Measurements from ENCODE around the gene ACAD10. TPM values are rescaled to one million over a fixed set of nuclear protein-coding genes. Genes with fewer than 3 reads are reported as not detected.

The ACAD10 gene
- total and polyA plus RNA-seq, 2 of the 13 experiments (the other 11 are each of a cell fraction or from before 2014, with no cell fraction given) = 15.2 to 16.3 TPM

GRCh38 chr12:111766608-111767361, 80.9 kb downstream of the ACAD10 start, which contains the start of gene ALDH2 (continued):
- TF ChIP-seq POLR2G (IDR thresholded peaks at IDR 0.05; ENCODE audit: low read depth, low read length) = peak; percentile 87
- TF ChIP-seq, protein P1, sequence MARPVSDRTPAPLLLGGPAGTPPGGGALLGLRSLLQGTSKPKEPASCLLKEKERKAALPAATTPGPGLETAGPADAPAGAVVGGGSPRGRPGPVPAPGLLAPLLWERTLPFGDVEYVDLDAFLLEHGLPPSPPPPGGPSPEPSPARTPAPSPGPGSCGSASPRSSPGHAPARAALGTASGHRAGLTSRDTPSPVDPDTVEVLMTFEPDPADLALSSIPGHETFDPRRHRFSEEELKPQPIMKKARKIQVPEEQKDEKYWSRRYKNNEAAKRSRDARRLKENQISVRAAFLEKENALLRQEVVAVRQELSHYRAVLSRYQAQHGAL (CRISPR knock-in tag; IDR thresholded peaks at IDR 0.05; ENCODE audit: not compliant biosample characterization) = peak; percentile 41
- no peak for TF ChIP-seq GLI4 (CRISPR knock-in tag; IDR thresholded peaks at IDR 0.05; ENCODE audit: borderline replicate concordance)
- no peak for TF ChIP-seq SP140L (CRISPR knock-in tag; IDR thresholded peaks at IDR 0.05; ENCODE audit: borderline replicate concordance)
- TF ChIP-seq PAXIP1 (CRISPR knock-in tag; conservative IDR thresholded peaks at IDR 0.05) = peak; percentile 37; the same call in 1 of the 2 replicates
- peak in 1 of 2 experiments; percentile 29; a peak in 1 of 4 replicates for TF ChIP-seq REST (IDR thresholded peaks at IDR 0.05; ENCODE audit: borderline replicate concordance in 1 of 2, low read depth in 1 of 2, low read length in 2 of 2)
- TF ChIP-seq ZNF672 (CRISPR knock-in tag; IDR thresholded peaks at IDR 0.05) = no peak; the same call in 1 of the 2 replicates
- TF ChIP-seq RBM22 (optimal IDR thresholded peaks at IDR 0.05; ENCODE audit: low read length) = no peak
- TF ChIP-seq EHMT2 (IDR thresholded peaks at IDR 0.05; ENCODE audit: borderline replicate concordance, low read depth, low read length) = no peak
- TF ChIP-seq ZNF850 (CRISPR knock-in tag; conservative IDR thresholded peaks at IDR 0.05) = no peak
- 0 out of 2 replicates have a peak, but pooled peaks have one; percentile 21 for TF ChIP-seq ZNF552 (CRISPR knock-in tag; IDR thresholded peaks at IDR 0.05; ENCODE audit: borderline replicate concordance)
- no peak for TF ChIP-seq ZFP1 (CRISPR knock-in tag; IDR thresholded peaks at IDR 0.05)
- TF ChIP-seq NAIF1 (CRISPR knock-in tag; IDR thresholded peaks at IDR 0.05; ENCODE audit: borderline replicate concordance) = no peak
- TF ChIP-seq THYN1 (CRISPR knock-in tag; IDR thresholded peaks at IDR 0.05; ENCODE audit: borderline replicate concordance, low read depth) = no peak
- TF ChIP-seq FOXK1 (CRISPR knock-in tag; IDR thresholded peaks at IDR 0.05; ENCODE audit: borderline replicate concordance, low read depth) = no peak

Measured in HepG2 (cell line).